Trophoblast cell (in vitro differentiated cells and primary cell): ENCODE measurements around the gene ATP8A1.

Source experiments
- DNase-seq, 2 donors: peaks; one replicate each; pipeline ENCODE4 v3.0.0-alpha.2; 2016
- H2AFZ ChIP-seq: 2 replicates; pipeline ENCODE4 v1.6.1; 2013; ENCODE audit warnings: low read length, moderate library complexity, mild to moderate bottlenecking; ENCODE audit not compliant: insufficient read depth, poor library complexity
- H2AK5ac ChIP-seq: 2 replicates; pipeline ENCODE4 v1.6.1; 2013; ENCODE audit warnings: mild to moderate bottlenecking, low read length
- H2BK120ac ChIP-seq: 2 replicates; pipeline ENCODE4 v1.6.1; 2013; ENCODE audit warnings: low read length, mild to moderate bottlenecking, moderate library complexity; ENCODE audit not compliant: insufficient read depth, poor library complexity
- H2BK12ac ChIP-seq: 2 replicates; pipeline ENCODE4 v1.6.1; 2013; ENCODE audit warnings: mild to moderate bottlenecking, low read length, moderate library complexity
- H2BK5ac ChIP-seq: 2 replicates; pipeline ENCODE4 v1.6.1; 2013; ENCODE audit warnings: low read length, low read depth, moderate library complexity, mild to moderate bottlenecking; ENCODE audit not compliant: poor library complexity
- H3K14ac ChIP-seq: 2 replicates; pipeline ENCODE4 v1.6.1; 2013; ENCODE audit warnings: mild to moderate bottlenecking, low read length
- H3K18ac ChIP-seq: 2 replicates; pipeline ENCODE4 v1.6.1; 2013; ENCODE audit warnings: mild to moderate bottlenecking, low read length
- H3K23ac ChIP-seq: 2 replicates; pipeline ENCODE4 v1.6.1; 2013; ENCODE audit warnings: low read length
- H3K27ac ChIP-seq: 2 replicates; pipeline ENCODE4 v1.5.1; 2013; ENCODE audit warnings: low read depth, mild to moderate bottlenecking, inconsistent platforms, low read length, moderate library complexity
- H3K27me3 ChIP-seq: 2 replicates; pipeline ENCODE4 v1.6.1; 2013; ENCODE audit warnings: inconsistent platforms, mild to moderate bottlenecking, low read length, moderate library complexity; ENCODE audit not compliant: insufficient read depth
- H3K36me3 ChIP-seq, 2 experiments: 1 replicate in 1 of 2; 2 replicates in 1 of 2; pipeline ENCODE4 v1.6.1; 2013; ENCODE audit warnings: low read length in 2 of 2, mild to moderate bottlenecking in 2 of 2, moderate library complexity in 1 of 2; ENCODE audit not compliant: insufficient read depth in 2 of 2, control insufficient read depth in 1 of 2
- H3K4ac ChIP-seq: 2 replicates; pipeline ENCODE4 v1.6.1; 2013; ENCODE audit warnings: low read depth, mild to moderate bottlenecking, low read length, moderate library complexity
- H3K4me1 ChIP-seq, 2 experiments: 1 replicate in 1 of 2; 2 replicates in 1 of 2; pipeline ENCODE4 v1.6.1; 2013; ENCODE audit warnings: low read length in 2 of 2, mild to moderate bottlenecking in 2 of 2, moderate library complexity in 1 of 2; ENCODE audit not compliant: insufficient read depth in 2 of 2, control insufficient read depth in 1 of 2
- H3K4me2 ChIP-seq: 2 replicates; pipeline ENCODE4 v1.6.1; 2013; ENCODE audit warnings: inconsistent platforms, mild to moderate bottlenecking, low read length, moderate library complexity
- H3K4me3 ChIP-seq: 2 replicates; pipeline ENCODE4 v1.5.1; 2013; ENCODE audit warnings: mild to moderate bottlenecking, low read depth, low read length, inconsistent platforms
- H3K79me1 ChIP-seq: one replicate; pipeline ENCODE4 v1.6.1; 2013; ENCODE audit warnings: low read length
- H3K79me2 ChIP-seq: 2 replicates; pipeline ENCODE4 v1.6.1; 2013; ENCODE audit warnings: low read length, mild to moderate bottlenecking; ENCODE audit not compliant: control insufficient read depth, insufficient read depth, poor library complexity
- H3K9ac ChIP-seq: 2 replicates; pipeline ENCODE4 v1.6.1; 2013; ENCODE audit warnings: mild to moderate bottlenecking, low read length
- H3K9me3 ChIP-seq: 2 replicates; pipeline ENCODE4 v1.6.1; 2013; ENCODE audit warnings: low read depth, mild to moderate bottlenecking, control low read depth, inconsistent platforms, low read length; ENCODE audit not compliant: insufficient read depth
- H4K12ac ChIP-seq: 2 replicates; pipeline ENCODE4 v1.6.1; 2013; ENCODE audit warnings: low read depth, mild to moderate bottlenecking, low read length, moderate library complexity
- H4K8ac ChIP-seq: 2 replicates; pipeline ENCODE4 v1.6.1; 2013; ENCODE audit warnings: low read depth, mild to moderate bottlenecking, low read length, moderate library complexity
- H4K91ac ChIP-seq: one replicate; pipeline ENCODE4 v1.6.1; 2013; ENCODE audit warnings: low read depth, mild to moderate bottlenecking, low read length, moderate library complexity
- WGBS: extraction: QIAGEN DNeasy Blood & Tissue Kit; methylation state at CpG from one replicate; pipeline ENCODE4 v1.1.7; 2013; ENCODE audit warnings: missing lambda C conversion rate; ENCODE audit not compliant: insufficient read length, insufficient coverage; ENCODE audit errors: extremely low coverage; 5-methylcytosine and 5-hydroxymethylcytosine counted together

The ATP8A1 gene

DNA sequence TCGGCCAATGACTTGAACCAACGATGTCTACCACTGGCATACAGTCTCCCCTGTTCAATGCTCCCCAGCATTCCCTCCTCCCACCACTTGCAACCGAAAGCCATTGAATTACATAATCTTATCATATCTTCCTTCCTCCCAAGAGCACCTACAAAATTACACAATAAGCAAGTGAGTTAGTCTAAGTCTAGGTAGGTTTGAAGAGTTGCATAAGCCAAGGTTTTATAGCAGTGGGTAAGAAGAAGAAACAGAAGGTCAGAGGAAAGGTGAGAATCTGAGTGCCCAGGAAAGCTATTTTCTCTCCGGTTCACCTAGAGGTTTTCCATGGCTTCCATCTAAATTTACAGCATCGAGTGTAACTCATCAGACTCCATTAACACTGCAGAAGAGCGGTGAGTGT, 40.3 kb downstream of the ATP8A1 start:
- H3K4me1 ChIP-seq, result no peaks in the 10 kb centered on the region
- WGBS, result no CpG with 5 or more reads among the region's 6 CpGs
- H3K18ac ChIP-seq, result no peak overlapping the region
- H4K8ac ChIP-seq, result no peak overlapping the region
- no peak overlapping the region for H4K91ac ChIP-seq
- no peak overlapping the region for H3K23ac ChIP-seq
- H3K27me3 ChIP-seq, result no peaks in the 10 kb centered on the region
- no peak overlapping the region for H3K4ac ChIP-seq
- no peak overlapping the region for H3K4me2 ChIP-seq
- no peak for DNase-seq
- no peaks in the 10 kb centered on the region for H3K9me3 ChIP-seq
- H2AK5ac ChIP-seq, result no peak overlapping the region
- H3K9ac ChIP-seq, result no peak overlapping the region
- H3K4me3 ChIP-seq, result no peak overlapping the region
- no peaks in the 10 kb centered on the region for H3K36me3 ChIP-seq
- no peak overlapping the region for H2BK120ac ChIP-seq
- H2BK5ac ChIP-seq, result no peak overlapping the region
- H3K79me1 ChIP-seq, result no peaks in the 10 kb centered on the region
- H4K12ac ChIP-seq, result no peak overlapping the region
- H2AFZ ChIP-seq, result no peak overlapping the region
- H3K14ac ChIP-seq, result no peak overlapping the region
- no peak overlapping the region for H2BK12ac ChIP-seq
- no peaks in the 10 kb centered on the region for H3K79me2 ChIP-seq
- no peak overlapping the region for H3K27ac ChIP-seq

DNA sequence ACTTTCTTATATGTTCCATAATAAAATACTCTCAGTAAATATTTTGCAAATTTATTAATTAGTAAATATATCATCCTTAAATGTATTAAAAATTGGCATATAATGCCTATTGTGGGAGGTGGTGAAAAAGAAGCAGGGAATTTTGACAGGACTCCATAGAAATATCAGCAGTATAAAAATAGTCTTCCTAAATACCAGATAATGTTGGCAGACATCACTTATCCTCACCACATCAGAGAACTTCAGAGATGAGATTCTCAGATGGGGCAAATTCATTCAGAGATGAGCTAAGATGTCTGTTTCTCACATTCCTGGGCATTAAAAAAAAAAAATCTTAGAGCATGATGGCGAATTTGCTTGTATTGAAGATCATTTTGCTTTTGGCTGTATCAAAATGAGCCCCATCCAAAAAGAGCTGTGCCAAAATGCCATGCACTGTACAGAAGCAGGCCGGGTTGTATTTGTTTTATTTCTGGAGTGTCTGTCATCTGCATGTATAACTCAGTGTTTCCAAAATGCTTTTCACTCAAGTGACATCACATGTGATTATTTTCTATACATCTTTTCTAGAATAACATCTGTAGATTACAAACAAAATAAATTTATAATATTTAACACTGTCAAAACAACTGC, 41.7 kb downstream of the ATP8A1 start:
- no peak overlapping the region for H3K4me3 ChIP-seq
- H3K4ac ChIP-seq, result no peak overlapping the region
- no peak overlapping the region for H4K8ac ChIP-seq
- H4K12ac ChIP-seq, result no peak overlapping the region
- no peak for DNase-seq
- H2BK12ac ChIP-seq, result no peak overlapping the region
- H3K14ac ChIP-seq, result no peak overlapping the region
- H3K27me3 ChIP-seq, result no peaks in the 10 kb centered on the region
- no peaks in the 10 kb centered on the region for H3K79me1 ChIP-seq
- no peak overlapping the region for H2AK5ac ChIP-seq
- H3K18ac ChIP-seq, result no peak overlapping the region
- no peak overlapping the region for H2BK5ac ChIP-seq
- H3K36me3 ChIP-seq, result no peaks in the 10 kb centered on the region
- no peaks in the 10 kb centered on the region for H3K79me2 ChIP-seq
- no peak overlapping the region for H3K27ac ChIP-seq
- no peak overlapping the region for H3K23ac ChIP-seq
- WGBS, result no CpG with 5 or more reads among the region's 2 CpGs
- H4K91ac ChIP-seq, result no peak overlapping the region
- no peak overlapping the region for H2BK120ac ChIP-seq
- H3K4me2 ChIP-seq, result no peak overlapping the region
- H3K4me1 ChIP-seq, result no peaks in the 10 kb centered on the region
- H3K9me3 ChIP-seq, result no peaks in the 10 kb centered on the region
- no peak overlapping the region for H2AFZ ChIP-seq
- H3K9ac ChIP-seq, result no peak overlapping the region

DNA sequence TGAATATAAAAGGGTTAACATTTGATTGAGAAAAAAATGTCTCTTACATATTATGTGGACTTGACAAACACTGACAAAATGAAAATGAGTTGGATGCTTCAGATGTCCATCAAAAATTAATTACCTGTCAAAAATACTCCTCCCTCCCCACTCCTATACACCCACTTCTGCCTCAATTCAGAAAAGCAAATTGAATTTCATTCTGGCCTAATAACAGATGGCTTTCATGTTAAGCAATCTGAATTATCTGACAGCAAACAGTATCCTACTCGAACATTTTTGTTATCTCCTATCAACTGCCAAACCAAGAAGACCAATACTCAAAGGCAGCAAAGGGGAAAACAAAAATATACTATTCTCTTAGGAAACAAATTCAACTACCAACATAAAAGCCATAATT, 44.0 kb downstream of the ATP8A1 start:
- H3K4ac ChIP-seq, result no peak overlapping the region
- H4K91ac ChIP-seq, result no peak overlapping the region
- no peak overlapping the region for H4K8ac ChIP-seq
- H3K18ac ChIP-seq, result no peak overlapping the region
- H2AK5ac ChIP-seq, result no peak overlapping the region
- H3K36me3 ChIP-seq, result no peaks in the 10 kb centered on the region
- H2BK12ac ChIP-seq, result no peak overlapping the region
- no peaks in the 10 kb centered on the region for H3K9me3 ChIP-seq
- no peak overlapping the region for H2BK5ac ChIP-seq
- H3K79me2 ChIP-seq, result no peaks in the 10 kb centered on the region
- H4K12ac ChIP-seq, result no peak overlapping the region
- no peak overlapping the region for H3K9ac ChIP-seq
- DNase-seq, result no peak
- no peak overlapping the region for H3K27ac ChIP-seq
- no peak overlapping the region for H3K14ac ChIP-seq
- no peaks in the 10 kb centered on the region for H3K27me3 ChIP-seq
- H2AFZ ChIP-seq, result no peak overlapping the region
- no peaks in the 10 kb centered on the region for H3K4me1 ChIP-seq
- no CpG with 5 or more reads among the region's 1 CpG for WGBS
- H3K79me1 ChIP-seq, result no peaks in the 10 kb centered on the region
- H3K4me3 ChIP-seq, result no peak overlapping the region
- H2BK120ac ChIP-seq, result no peak overlapping the region
- no peak overlapping the region for H3K4me2 ChIP-seq
- H3K23ac ChIP-seq, result no peak overlapping the region

DNA sequence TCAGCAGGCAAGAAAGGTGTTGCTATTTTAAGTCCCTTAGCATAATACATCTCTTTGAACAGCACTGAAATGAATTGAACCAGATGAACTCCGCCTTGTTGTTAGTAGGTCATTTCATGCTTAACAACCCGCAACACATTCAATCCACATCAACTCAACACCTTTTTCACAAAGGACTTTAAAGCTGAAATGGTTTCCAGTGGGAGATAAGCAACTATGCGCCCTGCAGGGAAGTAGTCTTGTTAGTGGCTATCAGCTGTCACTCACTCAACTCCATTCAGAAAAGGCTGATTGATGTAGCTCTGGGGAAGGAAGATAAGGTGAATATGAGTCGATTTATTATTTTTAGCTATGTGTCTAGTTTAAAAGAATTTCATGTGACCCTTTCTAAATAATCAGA, 46.0 kb downstream of the ATP8A1 start:
- WGBS, result no CpG with 5 or more reads among the region's 4 CpGs

More for the DNA sequence above, 46.0 kb downstream of the ATP8A1 start:
- Histone ChIP-seq H3K9ac (no peak overlapping the region), H3K27me3 (no peaks in the 10 kb centered on the region), H3K36me3 (no peaks in the 10 kb centered on the region), H3K18ac (no peak overlapping the region), H3K4me2 (no peak overlapping the region), H4K12ac (no peak overlapping the region), H4K8ac (no peak overlapping the region), H3K4me1 (no peaks in the 10 kb centered on the region), H3K23ac (no peak overlapping the region), H2AK5ac (no peak overlapping the region), H3K79me2 (no peaks in the 10 kb centered on the region), H3K4me3 (no peak overlapping the region), H3K14ac (no peak overlapping the region), H3K9me3 (no peaks in the 10 kb centered on the region), H2AFZ (no peak overlapping the region), H3K4ac (no peak overlapping the region), H3K27ac (no peak overlapping the region), H3K79me1 (no peaks in the 10 kb centered on the region), H2BK5ac (no peak overlapping the region), H2BK12ac (no peak overlapping the region), H2BK120ac (no peak overlapping the region), H4K91ac (no peak overlapping the region)
- DNase-seq, result no peak
